Endothelial cell of umbilical vein (primary cell): ENCODE data around the gene S100A13.

ENCODE experiments used
- EZH2 ChIP-seq: IDR thresholded peaks from 2 replicates; pipeline ENCODE4 v1.6.1; 2012; ENCODE audit warnings: borderline replicate concordance, low read depth, mild to moderate bottlenecking, moderate library complexity, low read length, inconsistent platforms; ENCODE audit not compliant: severe bottlenecking
- POLR2A ChIP-seq: IDR thresholded peaks from 2 replicates; pipeline ENCODE4 v1.6.1; 2012; ENCODE audit warnings: low read depth, mild to moderate bottlenecking, control low read depth, low read length
- TF ChIP-seq, protein P1 (sequence below), 2 donors: IDR thresholded peaks; 1 replicate in 1 of 2; 2 replicates in 1 of 2; pipeline ENCODE4 v1.5.1; 2011; ENCODE audit warnings: low read length in 2 of 2, mild to moderate bottlenecking in 2 of 2, moderate library complexity in 2 of 2, control low read depth in 1 of 2, inconsistent platforms in 1 of 2, low read depth in 1 of 2; ENCODE audit not compliant: insufficient read depth in 1 of 2; ENCODE audit errors: extremely low read depth in 1 of 2

DNA sequence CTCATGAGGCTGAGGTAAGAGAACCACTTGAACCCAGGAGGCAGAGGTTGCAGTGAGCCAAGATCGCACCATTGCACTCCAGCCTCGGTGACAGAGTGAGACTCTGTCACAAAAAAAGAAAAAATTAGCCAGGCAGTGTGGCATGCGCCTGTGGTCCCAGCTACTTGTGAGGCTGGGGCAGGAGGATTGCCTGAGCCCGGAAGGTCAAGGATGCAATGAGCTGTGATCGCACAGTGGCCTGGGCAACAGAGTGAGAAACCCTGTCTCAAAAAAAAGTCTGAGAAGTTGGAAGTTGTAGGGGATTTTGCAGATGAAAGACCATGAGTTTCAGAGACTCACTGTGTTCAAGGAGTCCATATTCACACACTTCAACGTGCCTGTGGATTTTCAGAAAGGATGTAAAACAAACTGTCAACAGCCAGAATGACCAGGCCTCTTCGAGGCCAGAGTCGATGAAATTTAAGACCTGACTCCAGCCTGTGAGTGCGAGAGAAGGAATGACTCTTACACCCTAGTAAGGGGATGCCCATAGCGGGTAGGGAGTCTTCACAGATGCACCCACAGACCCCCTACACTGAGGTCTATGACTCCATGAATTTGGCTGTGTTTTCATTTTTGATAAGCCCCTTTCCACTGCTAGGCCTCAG lies 2.2 kb downstream of the S100A13 start:
- TF ChIP-seq, protein P1, sequence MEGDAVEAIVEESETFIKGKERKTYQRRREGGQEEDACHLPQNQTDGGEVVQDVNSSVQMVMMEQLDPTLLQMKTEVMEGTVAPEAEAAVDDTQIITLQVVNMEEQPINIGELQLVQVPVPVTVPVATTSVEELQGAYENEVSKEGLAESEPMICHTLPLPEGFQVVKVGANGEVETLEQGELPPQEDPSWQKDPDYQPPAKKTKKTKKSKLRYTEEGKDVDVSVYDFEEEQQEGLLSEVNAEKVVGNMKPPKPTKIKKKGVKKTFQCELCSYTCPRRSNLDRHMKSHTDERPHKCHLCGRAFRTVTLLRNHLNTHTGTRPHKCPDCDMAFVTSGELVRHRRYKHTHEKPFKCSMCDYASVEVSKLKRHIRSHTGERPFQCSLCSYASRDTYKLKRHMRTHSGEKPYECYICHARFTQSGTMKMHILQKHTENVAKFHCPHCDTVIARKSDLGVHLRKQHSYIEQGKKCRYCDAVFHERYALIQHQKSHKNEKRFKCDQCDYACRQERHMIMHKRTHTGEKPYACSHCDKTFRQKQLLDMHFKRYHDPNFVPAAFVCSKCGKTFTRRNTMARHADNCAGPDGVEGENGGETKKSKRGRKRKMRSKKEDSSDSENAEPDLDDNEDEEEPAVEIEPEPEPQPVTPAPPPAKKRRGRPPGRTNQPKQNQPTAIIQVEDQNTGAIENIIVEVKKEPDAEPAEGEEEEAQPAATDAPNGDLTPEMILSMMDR (IDR thresholded peaks at IDR 0.05; ENCODE audit: extremely low read depth in 1 of 2, insufficient read depth in 1 of 2, low read depth in 1 of 2, low read length in 2 of 2), result no peak
- TF ChIP-seq EZH2 (no peak), POLR2A (no peak)
